GM19023 (cell line): ENCODE data around the gene PLEKHG4.
A peak's percentile ranks its signal among the peaks of the same experiment; 100 is the strongest.

Experiments used
- ATAC-seq: cut with Tn5 transposase; IDR thresholded peaks from one replicate; pipeline ENCODE4 v1.9.1; 2021; ENCODE audit warnings: mild to moderate bottlenecking, moderate library complexity; ENCODE audit not compliant: unreplicated experiment

The PLEKHG4 gene

GRCh38 chr16:67259705-67260104 is 19.6 kb upstream of the PLEKHG4 start:
- ATAC-seq, result no peak

- ATAC-seq, result no peak
Observed at GRCh38 chr16:67260426-67261063, 18.8 kb upstream of the PLEKHG4 start.

GRCh38 chr16:67263201-67263600 is 16.1 kb upstream of the PLEKHG4 start:
- no peak for ATAC-seq

- no peak for ATAC-seq
Observed at GRCh38 chr16:67264277-67264676, 15.1 kb upstream of the PLEKHG4 start.

GRCh38 chr16:67264866-67265265 is 14.5 kb upstream of the PLEKHG4 start:
- no peak for ATAC-seq

GRCh38 chr16:67265834-67266233 is 13.5 kb upstream of the PLEKHG4 start:
- no peak for ATAC-seq

- ATAC-seq, result no peak
Observed at GRCh38 chr16:67268136-67268579, 11.2 kb upstream of the PLEKHG4 start.

GRCh38 chr16:67269766-67270165 is 9.6 kb upstream of the PLEKHG4 start:
- no peak for ATAC-seq

- no peak for ATAC-seq
Observed at GRCh38 chr16:67270931-67271338, 8.4 kb upstream of the PLEKHG4 start.

GRCh38 chr16:67271446-67271845 is 7.9 kb upstream of the PLEKHG4 start:
- ATAC-seq, result no peak

GRCh38 chr16:67275321-67275720 is 4.0 kb upstream of the PLEKHG4 start:
- ATAC-seq, result no peak

- no peak for ATAC-seq
Observed at GRCh38 chr16:67277294-67277998, 1.9 kb upstream of the PLEKHG4 start.

GRCh38 chr16:67277999-67278772 is 1.1 kb upstream of the PLEKHG4 start:
- ATAC-seq, result no peak

- ATAC-seq, result peak; percentile 40
Observed at GRCh38 chr16:67278773-67279295, 498 bp upstream of the PLEKHG4 start.

GRCh38 chr16:67280090-67281015 is 1.0 kb downstream of the PLEKHG4 start:
- no peak for ATAC-seq

- no peak for ATAC-seq
Observed at GRCh38 chr16:67281536-67282446, 2.5 kb downstream of the PLEKHG4 start.

GRCh38 chr16:67282447-67282805 is 3.1 kb downstream of the PLEKHG4 start:
- ATAC-seq, result no peak

GRCh38 chr16:67283039-67283825 is 3.9 kb downstream of the PLEKHG4 start:
- no peak for ATAC-seq
